ENCODE data around the gene HNRNPH2.

GRCh38 chrX:101410461-101410860, 2.4 kb downstream of the HNRNPH2 start:
- TF ChIP-seq, protein P1, sequence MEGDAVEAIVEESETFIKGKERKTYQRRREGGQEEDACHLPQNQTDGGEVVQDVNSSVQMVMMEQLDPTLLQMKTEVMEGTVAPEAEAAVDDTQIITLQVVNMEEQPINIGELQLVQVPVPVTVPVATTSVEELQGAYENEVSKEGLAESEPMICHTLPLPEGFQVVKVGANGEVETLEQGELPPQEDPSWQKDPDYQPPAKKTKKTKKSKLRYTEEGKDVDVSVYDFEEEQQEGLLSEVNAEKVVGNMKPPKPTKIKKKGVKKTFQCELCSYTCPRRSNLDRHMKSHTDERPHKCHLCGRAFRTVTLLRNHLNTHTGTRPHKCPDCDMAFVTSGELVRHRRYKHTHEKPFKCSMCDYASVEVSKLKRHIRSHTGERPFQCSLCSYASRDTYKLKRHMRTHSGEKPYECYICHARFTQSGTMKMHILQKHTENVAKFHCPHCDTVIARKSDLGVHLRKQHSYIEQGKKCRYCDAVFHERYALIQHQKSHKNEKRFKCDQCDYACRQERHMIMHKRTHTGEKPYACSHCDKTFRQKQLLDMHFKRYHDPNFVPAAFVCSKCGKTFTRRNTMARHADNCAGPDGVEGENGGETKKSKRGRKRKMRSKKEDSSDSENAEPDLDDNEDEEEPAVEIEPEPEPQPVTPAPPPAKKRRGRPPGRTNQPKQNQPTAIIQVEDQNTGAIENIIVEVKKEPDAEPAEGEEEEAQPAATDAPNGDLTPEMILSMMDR (IDR thresholded peaks at IDR 0.05 in 2 of 3, conservative IDR thresholded peaks at IDR 0.05 in 1 of 3; ENCODE audit: borderline replicate concordance in 1 of 3, insufficient read depth in 1 of 3, low read depth in 2 of 3, low read length in 2 of 3), result no peak
- no peak for TF ChIP-seq ZFX (IDR thresholded peaks at IDR 0.05)
- no peak for TF ChIP-seq POLR2A (IDR thresholded peaks at IDR 0.05; ENCODE audit: borderline replicate concordance, extremely low read depth, insufficient read depth, insufficient read length)
- TF ChIP-seq, protein P2, sequence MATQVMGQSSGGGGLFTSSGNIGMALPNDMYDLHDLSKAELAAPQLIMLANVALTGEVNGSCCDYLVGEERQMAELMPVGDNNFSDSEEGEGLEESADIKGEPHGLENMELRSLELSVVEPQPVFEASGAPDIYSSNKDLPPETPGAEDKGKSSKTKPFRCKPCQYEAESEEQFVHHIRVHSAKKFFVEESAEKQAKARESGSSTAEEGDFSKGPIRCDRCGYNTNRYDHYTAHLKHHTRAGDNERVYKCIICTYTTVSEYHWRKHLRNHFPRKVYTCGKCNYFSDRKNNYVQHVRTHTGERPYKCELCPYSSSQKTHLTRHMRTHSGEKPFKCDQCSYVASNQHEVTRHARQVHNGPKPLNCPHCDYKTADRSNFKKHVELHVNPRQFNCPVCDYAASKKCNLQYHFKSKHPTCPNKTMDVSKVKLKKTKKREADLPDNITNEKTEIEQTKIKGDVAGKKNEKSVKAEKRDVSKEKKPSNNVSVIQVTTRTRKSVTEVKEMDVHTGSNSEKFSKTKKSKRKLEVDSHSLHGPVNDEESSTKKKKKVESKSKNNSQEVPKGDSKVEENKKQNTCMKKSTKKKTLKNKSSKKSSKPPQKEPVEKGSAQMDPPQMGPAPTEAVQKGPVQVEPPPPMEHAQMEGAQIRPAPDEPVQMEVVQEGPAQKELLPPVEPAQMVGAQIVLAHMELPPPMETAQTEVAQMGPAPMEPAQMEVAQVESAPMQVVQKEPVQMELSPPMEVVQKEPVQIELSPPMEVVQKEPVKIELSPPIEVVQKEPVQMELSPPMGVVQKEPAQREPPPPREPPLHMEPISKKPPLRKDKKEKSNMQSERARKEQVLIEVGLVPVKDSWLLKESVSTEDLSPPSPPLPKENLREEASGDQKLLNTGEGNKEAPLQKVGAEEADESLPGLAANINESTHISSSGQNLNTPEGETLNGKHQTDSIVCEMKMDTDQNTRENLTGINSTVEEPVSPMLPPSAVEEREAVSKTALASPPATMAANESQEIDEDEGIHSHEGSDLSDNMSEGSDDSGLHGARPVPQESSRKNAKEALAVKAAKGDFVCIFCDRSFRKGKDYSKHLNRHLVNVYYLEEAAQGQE (IDR thresholded peaks at IDR 0.05; ENCODE audit: low read depth), result no peak
- TF ChIP-seq POLR2AphosphoS5 (IDR thresholded peaks at IDR 0.05; ENCODE audit: low read depth, low read length), result no peak
- no peak for TF ChIP-seq EZH2 (IDR thresholded peaks at IDR 0.05)
- TF ChIP-seq, protein P3, sequence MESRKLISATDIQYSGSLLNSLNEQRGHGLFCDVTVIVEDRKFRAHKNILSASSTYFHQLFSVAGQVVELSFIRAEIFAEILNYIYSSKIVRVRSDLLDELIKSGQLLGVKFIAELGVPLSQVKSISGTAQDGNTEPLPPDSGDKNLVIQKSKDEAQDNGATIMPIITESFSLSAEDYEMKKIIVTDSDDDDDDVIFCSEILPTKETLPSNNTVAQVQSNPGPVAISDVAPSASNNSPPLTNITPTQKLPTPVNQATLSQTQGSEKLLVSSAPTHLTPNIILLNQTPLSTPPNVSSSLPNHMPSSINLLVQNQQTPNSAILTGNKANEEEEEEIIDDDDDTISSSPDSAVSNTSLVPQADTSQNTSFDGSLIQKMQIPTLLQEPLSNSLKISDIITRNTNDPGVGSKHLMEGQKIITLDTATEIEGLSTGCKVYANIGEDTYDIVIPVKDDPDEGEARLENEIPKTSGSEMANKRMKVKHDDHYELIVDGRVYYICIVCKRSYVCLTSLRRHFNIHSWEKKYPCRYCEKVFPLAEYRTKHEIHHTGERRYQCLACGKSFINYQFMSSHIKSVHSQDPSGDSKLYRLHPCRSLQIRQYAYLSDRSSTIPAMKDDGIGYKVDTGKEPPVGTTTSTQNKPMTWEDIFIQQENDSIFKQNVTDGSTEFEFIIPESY (IDR thresholded peaks at IDR 0.05; ENCODE audit: extremely low read depth, insufficient replicate concordance, low read length), result no peak

All from HCT116 (cell line).